Thyroid gland (tissue), 4 donors: Measurements from ENCODE around the gene GJC2.

ENCODE experiments used
- CTCF ChIP-seq, 6 experiments: fragments of 200-600 bp in 3 of 6; fragments of 450-650 bp in 3 of 6; sonication (generic) in 3 of 6; IDR thresholded peaks; one replicate each; pipeline ENCODE4 v1.5.1; 2016 to 2019; ENCODE audit warnings: antibody characterized with exemption in 6 of 6, mild to moderate bottlenecking in 2 of 6, inconsistent platforms in 1 of 6, moderate library complexity in 1 of 6
- POLR2A ChIP-seq, 2 donors: fragments of 450-650 bp; IDR thresholded peaks; one replicate each; pipeline ENCODE4 v1.6.1; 2017; ENCODE audit warnings: antibody characterized with exemption in 2 of 2, mild to moderate bottlenecking in 2 of 2, moderate library complexity in 1 of 2

- no peak for TF ChIP-seq CTCF (IDR thresholded peaks at IDR 0.05)
- no peak for TF ChIP-seq POLR2A (IDR thresholded peaks at IDR 0.05)
Measured at GRCh38 chr1:228154021-228154669, 4.4 kb downstream of the GJC2 start.
